Mucosa of gallbladder (tissue), 1 donor: ENCODE results near the gene VAV1. TPM values are rescaled to one million over a fixed set of nuclear protein-coding genes. Genes with fewer than 3 reads are reported as not detected.

Experiments
- DNase-seq: peaks from one replicate; pipeline ENCODE4 v3.0.0-alpha.2; 2020; ENCODE audit warnings: low spot score
- total RNA-seq: library from RNA; stranded (reverse); gene quantifications from one replicate; pipeline ENCODE4 v1.2.1, GENCODE V29; 2021
- donor health status: DM: no; HTN: no; CAD: no.

The VAV1 gene
- total RNA-seq, 1 donor from 2014 or later: 12.7 TPM

DNA sequence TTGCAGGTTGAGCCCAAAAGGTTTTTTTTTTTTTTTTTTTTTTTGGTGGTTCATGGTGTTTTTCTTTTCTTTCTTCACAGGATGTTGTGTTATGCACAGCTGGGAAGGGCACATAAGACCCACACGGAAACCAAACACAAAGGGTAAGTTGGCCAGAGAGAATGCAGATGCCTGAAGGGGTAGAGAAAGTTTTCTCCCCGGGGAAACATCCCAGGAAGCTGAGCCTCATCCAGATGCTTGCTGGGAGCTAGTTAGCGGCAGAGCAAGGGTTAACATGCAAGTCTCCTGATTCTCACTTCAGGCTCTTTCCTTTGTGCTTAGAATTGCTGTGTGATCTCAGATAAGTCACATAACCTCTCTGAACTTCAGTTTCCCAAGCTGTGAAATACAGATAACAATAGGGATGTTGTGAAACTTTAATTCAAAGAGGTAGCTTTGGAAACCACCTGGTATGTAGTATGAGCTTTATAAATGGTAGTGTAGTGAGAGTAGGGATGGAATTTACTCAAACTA lies 117.9 kb downstream of the VAV1 start:
- no peak for DNase-seq

GRCh38 chr19:6890938-6891337 lies 118.4 kb downstream of the VAV1 start:
- no peak for DNase-seq

- DNase-seq: no peak
Measured at GRCh38 chr19:6891761-6892385, 119.4 kb downstream of the VAV1 start.

GRCh38 chr19:6894313-6894712 lies 121.8 kb downstream of the VAV1 start:
- DNase-seq: no peak

DNA sequence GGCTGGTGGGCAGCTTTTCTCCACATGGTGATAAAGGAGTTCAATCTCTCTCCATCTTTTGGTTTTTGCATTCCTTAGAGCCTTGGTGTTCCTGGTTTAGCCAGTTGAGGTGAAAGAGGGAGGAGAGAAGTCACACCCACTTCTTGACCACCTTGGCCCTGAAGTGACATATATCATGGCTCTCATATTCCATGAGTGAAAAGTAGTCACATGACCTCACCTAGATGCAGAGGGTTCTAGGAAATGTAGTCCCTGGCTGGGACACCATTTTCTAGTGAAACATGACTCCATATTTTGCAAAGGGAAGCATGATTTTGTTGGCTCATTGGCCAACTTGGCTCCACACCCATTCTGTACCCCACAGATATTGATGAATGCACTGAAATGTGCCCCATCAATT lies 130.9 kb downstream of the VAV1 start:
- DNase-seq: no peak

DNA sequence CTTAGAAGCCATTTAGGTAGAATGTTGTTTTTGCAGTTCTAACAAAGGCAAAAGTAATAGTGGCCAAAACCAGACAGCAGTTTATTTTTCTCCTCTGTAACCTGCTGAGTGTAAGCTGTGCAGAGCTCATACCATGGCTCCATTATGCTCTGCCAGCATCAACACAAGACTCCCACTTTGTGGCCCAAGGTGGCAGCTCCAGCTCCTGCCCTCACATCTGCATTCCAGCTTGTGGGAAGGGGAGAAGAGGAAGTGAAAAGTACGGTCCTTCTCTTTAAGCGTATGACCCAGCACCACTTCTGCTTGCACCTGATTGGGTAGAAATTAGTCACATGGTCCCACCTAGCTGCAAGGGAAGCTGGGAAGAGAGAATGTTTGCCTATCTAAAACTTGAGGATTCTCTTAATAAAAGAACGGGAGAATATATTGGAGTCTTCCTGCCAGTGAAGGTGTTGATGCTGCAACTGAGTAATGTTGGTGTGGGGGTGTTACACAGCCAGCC lies 134.1 kb downstream of the VAV1 start:
- DNase-seq: no peak

Other genes with a start within 250 kb of the VAV1 start
- 1.2 TPM for gene TNFSF9, start 241.7 kb upstream of the VAV1 start, total RNA-seq
- not detected for gene CD70, start 181.6 kb upstream of the VAV1 start, total RNA-seq
- 1.8 TPM for gene TNFSF14, start 102.5 kb upstream of the VAV1 start, total RNA-seq
- gene C3, start 52.1 kb upstream of the VAV1 start, total RNA-seq: 486 TPM
- gene GPR108, start 35.1 kb upstream of the VAV1 start, total RNA-seq: 137 TPM
- 68.9 TPM for gene TRIP10, start 33.0 kb upstream of the VAV1 start, total RNA-seq
- gene SH2D3A, start 5.3 kb upstream of the VAV1 start, total RNA-seq: 28.2 TPM
- 0.46 TPM for gene ADGRE1, start 114.9 kb downstream of the VAV1 start, total RNA-seq
- gene MBD3L2B, start 248.7 kb downstream of the VAV1 start, total RNA-seq: not detected